Measurements from ENCODE around the gene PLA2G4B.

PLA2G4B gene

GRCh38 chr15:41896566-41896965, 57.9 kb downstream of the PLA2G4B start:
- in situ Hi-C loops (cut with MboI; ENCODE audit: low pct_unique_long_range_greater_than_20kb, low sequenced_read_pairs, unreplicated experiment) = no loop called here
- no peak for DNase-seq (ENCODE audit: low spot score)
- TF ChIP-seq, protein P1, sequence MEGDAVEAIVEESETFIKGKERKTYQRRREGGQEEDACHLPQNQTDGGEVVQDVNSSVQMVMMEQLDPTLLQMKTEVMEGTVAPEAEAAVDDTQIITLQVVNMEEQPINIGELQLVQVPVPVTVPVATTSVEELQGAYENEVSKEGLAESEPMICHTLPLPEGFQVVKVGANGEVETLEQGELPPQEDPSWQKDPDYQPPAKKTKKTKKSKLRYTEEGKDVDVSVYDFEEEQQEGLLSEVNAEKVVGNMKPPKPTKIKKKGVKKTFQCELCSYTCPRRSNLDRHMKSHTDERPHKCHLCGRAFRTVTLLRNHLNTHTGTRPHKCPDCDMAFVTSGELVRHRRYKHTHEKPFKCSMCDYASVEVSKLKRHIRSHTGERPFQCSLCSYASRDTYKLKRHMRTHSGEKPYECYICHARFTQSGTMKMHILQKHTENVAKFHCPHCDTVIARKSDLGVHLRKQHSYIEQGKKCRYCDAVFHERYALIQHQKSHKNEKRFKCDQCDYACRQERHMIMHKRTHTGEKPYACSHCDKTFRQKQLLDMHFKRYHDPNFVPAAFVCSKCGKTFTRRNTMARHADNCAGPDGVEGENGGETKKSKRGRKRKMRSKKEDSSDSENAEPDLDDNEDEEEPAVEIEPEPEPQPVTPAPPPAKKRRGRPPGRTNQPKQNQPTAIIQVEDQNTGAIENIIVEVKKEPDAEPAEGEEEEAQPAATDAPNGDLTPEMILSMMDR (IDR thresholded peaks at IDR 0.05; ENCODE audit: extremely low read depth, insufficient read depth, missing control alignments) = no peak

DNA sequence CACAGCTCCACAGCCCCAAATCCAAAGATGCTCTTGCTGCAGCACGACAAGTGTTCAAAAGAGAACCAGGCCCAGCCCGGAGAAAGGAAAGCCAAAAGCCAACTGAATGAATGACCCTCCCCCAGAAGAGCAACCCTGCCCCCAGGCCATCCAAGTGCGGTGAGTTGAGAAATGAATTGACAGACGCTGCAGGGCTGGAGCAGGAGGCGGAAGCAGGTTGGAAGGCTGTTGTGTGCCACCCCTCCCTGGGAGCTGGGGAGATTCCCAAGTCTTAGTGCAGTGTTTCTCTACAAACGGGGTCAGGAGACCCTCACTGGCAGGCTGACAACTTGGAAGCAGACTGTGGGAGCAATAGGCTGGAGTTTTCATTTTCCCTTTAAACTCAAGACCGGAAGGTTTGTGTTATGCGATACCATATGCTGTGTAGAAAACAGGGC, 58.7 kb downstream of the PLA2G4B start:
- no peak for DNase-seq (ENCODE audit: low spot score)

More for the DNA sequence above, 58.7 kb downstream of the PLA2G4B start:
- TF ChIP-seq, protein P1 (IDR thresholded peaks at IDR 0.05; ENCODE audit: extremely low read depth, insufficient read depth, missing control alignments) = no peak
- in situ Hi-C loops (cut with MboI; ENCODE audit: low pct_unique_long_range_greater_than_20kb, low sequenced_read_pairs, unreplicated experiment) = no loop called here

Data from GM13977 (cell line).